ENCODE measurements around the gene SIRPD.

Gene SIRPD

DNA sequence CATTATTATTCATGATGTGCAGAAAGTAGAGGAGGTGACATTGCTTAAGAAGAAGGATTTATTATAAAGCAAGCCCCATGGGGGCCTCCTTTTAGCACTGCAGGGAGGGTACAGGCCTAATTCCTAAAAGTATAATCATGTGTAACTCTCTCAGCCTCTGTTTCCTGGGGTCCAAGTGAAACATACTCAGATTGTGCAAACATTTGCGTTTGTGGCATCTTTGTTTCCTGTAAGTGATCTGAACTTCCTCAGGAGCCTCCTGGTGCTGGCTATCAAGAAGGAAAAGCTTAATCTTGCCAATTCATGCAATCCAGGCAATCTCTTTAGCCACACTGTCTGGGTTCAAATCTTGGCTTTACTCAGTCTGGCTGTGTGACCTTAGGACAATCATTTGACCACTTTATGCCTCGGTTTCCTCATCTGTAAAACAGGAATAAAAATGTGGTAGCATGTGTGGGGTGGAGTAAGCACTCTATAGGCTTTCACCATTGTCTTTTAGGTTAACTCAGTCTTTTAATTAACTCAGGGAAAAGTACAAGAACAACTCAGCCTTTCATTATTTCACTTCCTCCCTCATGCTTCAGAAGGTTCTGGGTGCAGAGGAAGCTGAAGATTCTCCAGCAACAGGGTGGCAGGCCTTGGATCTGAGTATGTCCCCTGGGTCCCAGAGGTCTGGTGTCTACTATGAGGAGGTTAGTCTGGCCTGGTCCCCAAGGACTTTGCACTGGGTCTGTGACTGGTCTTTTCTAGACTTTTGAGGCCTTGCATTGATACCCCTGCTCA is 65.5 kb downstream of the SIRPD start:
- H3K27ac ChIP-seq = no peak overlapping the region

DNA sequence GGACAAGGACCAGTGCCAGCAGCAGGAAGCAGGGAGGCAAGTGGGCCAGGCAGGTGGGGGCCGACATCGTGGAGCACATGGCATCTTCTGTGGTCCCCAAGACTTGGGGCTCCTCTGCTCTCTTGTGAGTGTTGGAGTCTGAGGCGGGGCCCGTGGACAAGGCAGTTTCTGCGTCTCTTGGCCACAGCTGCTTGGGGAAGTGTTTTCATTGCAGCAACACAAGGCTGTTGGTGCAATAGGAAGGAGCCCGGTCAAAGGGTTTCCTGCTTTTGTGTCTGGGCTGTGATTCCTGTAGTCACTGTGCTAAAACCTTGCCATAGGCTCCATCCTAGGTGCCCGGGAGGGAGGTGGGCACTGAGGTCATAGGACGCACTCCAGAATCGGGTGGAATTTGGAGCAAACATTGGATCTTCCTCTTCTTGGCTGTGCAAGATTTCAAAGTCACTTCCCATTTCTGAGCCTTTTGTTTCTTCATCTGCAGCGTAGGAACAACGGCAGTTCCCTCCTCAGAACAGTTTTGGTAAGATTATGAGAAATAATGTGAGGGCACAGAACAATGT is 66.1 kb downstream of the SIRPD start, which contains the start of gene SIRPB2:
Gene SIRPB2, minus strand, starts transcription at position 140 of the 560 bp plus-strand sequence. Its CDS starts 61 bp downstream, at position 79.
- no peak within 1 kb of the TSS for H3K27ac ChIP-seq
- TF ChIP-seq, protein P1, sequence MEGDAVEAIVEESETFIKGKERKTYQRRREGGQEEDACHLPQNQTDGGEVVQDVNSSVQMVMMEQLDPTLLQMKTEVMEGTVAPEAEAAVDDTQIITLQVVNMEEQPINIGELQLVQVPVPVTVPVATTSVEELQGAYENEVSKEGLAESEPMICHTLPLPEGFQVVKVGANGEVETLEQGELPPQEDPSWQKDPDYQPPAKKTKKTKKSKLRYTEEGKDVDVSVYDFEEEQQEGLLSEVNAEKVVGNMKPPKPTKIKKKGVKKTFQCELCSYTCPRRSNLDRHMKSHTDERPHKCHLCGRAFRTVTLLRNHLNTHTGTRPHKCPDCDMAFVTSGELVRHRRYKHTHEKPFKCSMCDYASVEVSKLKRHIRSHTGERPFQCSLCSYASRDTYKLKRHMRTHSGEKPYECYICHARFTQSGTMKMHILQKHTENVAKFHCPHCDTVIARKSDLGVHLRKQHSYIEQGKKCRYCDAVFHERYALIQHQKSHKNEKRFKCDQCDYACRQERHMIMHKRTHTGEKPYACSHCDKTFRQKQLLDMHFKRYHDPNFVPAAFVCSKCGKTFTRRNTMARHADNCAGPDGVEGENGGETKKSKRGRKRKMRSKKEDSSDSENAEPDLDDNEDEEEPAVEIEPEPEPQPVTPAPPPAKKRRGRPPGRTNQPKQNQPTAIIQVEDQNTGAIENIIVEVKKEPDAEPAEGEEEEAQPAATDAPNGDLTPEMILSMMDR (conservative IDR thresholded peaks at IDR 0.05) = no peak

More for the DNA sequence above, 65.5 kb downstream of the SIRPD start:
- TF ChIP-seq, protein P1 (conservative IDR thresholded peaks at IDR 0.05) = no peak

DNA sequence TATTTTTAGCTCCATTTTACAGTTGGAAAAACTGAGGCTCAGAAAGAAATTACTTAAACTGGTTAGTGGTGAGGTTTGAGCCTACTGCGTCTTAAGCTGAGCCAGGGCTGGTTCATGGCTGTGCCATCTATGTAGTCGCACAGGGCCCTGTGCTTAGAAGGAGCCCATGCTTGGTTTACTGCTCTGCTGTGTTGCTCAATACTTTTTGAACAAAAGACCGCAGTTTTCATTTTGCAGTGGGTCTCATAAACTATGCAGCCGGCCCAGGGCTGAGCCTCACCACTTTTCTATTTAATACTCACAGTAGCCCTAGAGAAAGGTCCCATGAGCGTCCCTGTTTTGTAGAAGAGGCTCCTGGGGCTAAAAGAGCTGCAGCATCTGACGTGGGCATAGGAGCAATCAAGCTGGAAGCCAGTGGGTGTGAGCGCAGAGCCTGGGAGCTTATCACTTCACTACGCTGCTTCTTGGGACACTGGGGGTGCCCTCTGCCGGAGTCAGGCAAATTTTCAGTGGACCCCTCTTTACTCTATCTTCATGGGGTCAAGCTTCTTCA is 66.8 kb downstream of the SIRPD start:
- TF ChIP-seq, protein P1 (conservative IDR thresholded peaks at IDR 0.05) = no peak
- no peak overlapping the region for H3K27ac ChIP-seq

DNA sequence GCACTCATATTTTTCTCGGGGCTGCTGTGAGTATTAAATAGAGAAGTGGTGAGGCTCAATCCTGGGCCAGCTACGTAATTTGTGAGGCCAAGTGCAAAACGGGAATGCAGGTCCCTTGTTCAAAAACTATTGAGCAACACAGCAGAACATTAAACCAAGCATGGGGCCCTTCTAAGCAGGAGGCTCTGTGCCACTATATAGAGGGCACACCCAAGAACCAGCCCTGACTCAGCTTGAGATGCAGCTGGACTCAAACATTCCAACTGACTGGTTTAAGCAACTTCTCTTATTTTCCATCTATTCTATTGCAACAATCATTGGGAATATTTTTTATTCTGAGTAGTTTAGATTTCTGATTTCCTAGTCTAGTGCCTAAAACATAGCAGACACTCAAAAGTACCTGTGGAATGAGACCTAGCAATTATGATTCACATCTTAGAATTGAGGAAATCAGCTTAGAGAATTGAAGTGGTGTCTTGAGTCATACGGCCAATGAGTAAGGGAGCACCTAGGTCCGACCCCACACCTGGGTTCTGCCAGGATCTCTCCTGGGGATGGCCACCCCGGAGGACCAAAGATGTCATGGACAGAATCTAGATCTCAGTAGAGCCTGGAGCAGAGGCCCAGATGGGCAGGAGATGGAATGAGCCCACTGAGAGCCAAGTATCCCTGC is 67.6 kb downstream of the SIRPD start:
- no peak overlapping the region for H3K27ac ChIP-seq
- TF ChIP-seq, protein P1 (conservative IDR thresholded peaks at IDR 0.05) = no peak

DNA sequence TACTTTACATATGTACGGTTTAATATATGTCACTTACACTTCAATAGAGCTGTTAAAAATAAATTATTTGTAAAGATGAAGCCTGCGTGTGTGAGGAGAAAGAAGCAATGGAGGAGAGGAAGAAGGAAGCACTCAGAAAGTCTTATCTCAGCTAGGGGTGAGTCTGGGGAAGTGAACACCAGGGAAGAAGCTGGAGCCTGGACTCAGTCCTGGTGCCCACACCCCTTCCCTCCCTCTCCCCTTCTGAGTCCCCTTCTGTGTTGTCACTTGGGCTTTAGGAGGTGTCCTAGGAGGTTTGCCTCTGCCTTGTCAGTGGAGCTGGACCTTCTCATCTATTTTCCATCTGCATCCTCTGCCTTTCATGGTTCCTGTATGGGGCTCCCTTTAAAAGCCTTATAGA is 68.2 kb downstream of the SIRPD start:
- no peak overlapping the region for H3K27ac ChIP-seq
- TF ChIP-seq, protein P1 (conservative IDR thresholded peaks at IDR 0.05) = no peak

DNA sequence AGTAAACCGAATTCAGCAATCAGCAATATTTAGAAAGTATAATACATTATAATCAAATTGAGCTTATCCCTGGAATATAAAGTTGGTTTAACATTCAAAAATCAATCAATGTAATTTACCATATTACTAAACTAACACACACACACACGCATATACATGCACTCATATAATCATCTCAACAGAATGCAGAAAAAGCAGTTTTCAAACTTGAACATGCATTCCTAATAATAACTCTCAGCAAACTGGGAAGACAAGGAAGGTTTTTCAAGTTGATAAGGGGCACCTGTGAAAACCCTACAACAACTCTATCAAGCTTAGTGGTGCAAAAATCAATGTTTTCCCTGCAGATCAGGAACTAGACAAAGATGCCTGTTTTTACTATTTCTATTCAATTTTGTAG is 70.9 kb downstream of the SIRPD start:
- no peak overlapping the region for H3K27ac ChIP-seq
- TF ChIP-seq, protein P1 (conservative IDR thresholded peaks at IDR 0.05) = no peak
